H9 (cell line): ENCODE data around the gene PRKCA. TPM values are rescaled to one million over a fixed set of nuclear protein-coding genes. Genes with fewer than 3 reads are reported as not detected.

Experiments used
- DNase-seq: peaks from one replicate; pipeline ENCODE4 v3.0.0-alpha.2; 2017
- H2AFZ ChIP-seq: one replicate; pipeline ENCODE4 v1.6.1; 2013; ENCODE audit warnings: mild to moderate bottlenecking, low read length, control low read depth, moderate library complexity
- H2AK5ac ChIP-seq: 2 replicates; pipeline ENCODE4 v1.6.1; 2013; ENCODE audit warnings: low read length, control low read depth, mixed read lengths; ENCODE audit not compliant: insufficient read length
- H2BK120ac ChIP-seq: one replicate; pipeline ENCODE4 v1.6.1; 2013; ENCODE audit warnings: low read depth, mild to moderate bottlenecking, low read length, control low read depth, inconsistent platforms; ENCODE audit not compliant: poor library complexity, severe bottlenecking
- H2BK12ac ChIP-seq: 2 replicates; pipeline ENCODE4 v1.6.1; 2013; ENCODE audit warnings: low read length, control low read depth, mixed read lengths, low read depth; ENCODE audit not compliant: insufficient read length
- H2BK15ac ChIP-seq: 2 replicates; pipeline ENCODE4 v1.6.1; 2013; ENCODE audit warnings: low read depth, low read length, control low read depth
- H2BK20ac ChIP-seq: one replicate; pipeline ENCODE4 v1.6.1; 2013; ENCODE audit warnings: low read depth, mild to moderate bottlenecking, low read length, control low read depth, inconsistent platforms; ENCODE audit not compliant: poor library complexity, severe bottlenecking
- H2BK5ac ChIP-seq: 2 replicates; pipeline ENCODE4 v1.6.1; 2013; ENCODE audit warnings: low read length, control low read depth, mixed read lengths; ENCODE audit not compliant: insufficient read length
- H3K14ac ChIP-seq: 2 replicates; pipeline ENCODE4 v1.6.1; 2013; ENCODE audit warnings: low read length, control low read depth; ENCODE audit not compliant: insufficient read depth
- H3K18ac ChIP-seq: 2 replicates; pipeline ENCODE4 v1.6.1; 2013; ENCODE audit warnings: low read depth, mild to moderate bottlenecking, mixed read lengths, low read length, control low read depth; ENCODE audit not compliant: insufficient read length
- H3K23ac ChIP-seq: 2 replicates; pipeline ENCODE4 v1.6.1; 2013; ENCODE audit warnings: low read length, control low read depth, mixed read lengths, low read depth; ENCODE audit not compliant: insufficient read length
- H3K23me2 ChIP-seq: 2 replicates; pipeline ENCODE4 v1.6.1; 2013; ENCODE audit warnings: low read depth, mild to moderate bottlenecking, mixed read lengths, low read length, control low read depth; ENCODE audit not compliant: insufficient read length, poor library complexity, severe bottlenecking
- H3K27ac ChIP-seq: 2 replicates; pipeline ENCODE4 v1.5.1; 2013; ENCODE audit warnings: low read length, control low read depth, mixed read lengths, low read depth; ENCODE audit not compliant: insufficient read length
- H3K27me3 ChIP-seq: 2 replicates; pipeline ENCODE4 v1.6.1; 2013; ENCODE audit warnings: low read length, control low read depth, inconsistent platforms; ENCODE audit not compliant: insufficient read depth
- H3K4ac ChIP-seq: 2 replicates; pipeline ENCODE4 v1.6.1; 2013; ENCODE audit warnings: low read depth, mild to moderate bottlenecking, control low read depth, inconsistent platforms, low read length, moderate library complexity
- H3K4me1 ChIP-seq: 2 replicates; pipeline ENCODE4 v1.6.1; 2013; ENCODE audit warnings: low read length, control low read depth, inconsistent platforms; ENCODE audit not compliant: insufficient read depth
- H3K4me2 ChIP-seq: 2 replicates; pipeline ENCODE4 v1.6.1; 2013; ENCODE audit warnings: low read length, control low read depth, mixed read lengths; ENCODE audit not compliant: insufficient read length, insufficient read depth
- H3K56ac ChIP-seq: 2 replicates; pipeline ENCODE4 v1.6.1; 2013; ENCODE audit warnings: low read depth, mild to moderate bottlenecking, mixed read lengths, low read length, control low read depth; ENCODE audit not compliant: insufficient read length
- H3K79me1 ChIP-seq: 2 replicates; pipeline ENCODE4 v1.6.1; 2013; ENCODE audit warnings: low read depth, mild to moderate bottlenecking, moderate library complexity, low read length, control low read depth, inconsistent platforms; ENCODE audit not compliant: insufficient read depth, poor library complexity, severe bottlenecking
- H3K79me2 ChIP-seq: 2 replicates; pipeline ENCODE4 v1.6.1; 2013; ENCODE audit warnings: low read length, control low read depth, inconsistent platforms; ENCODE audit not compliant: insufficient read depth
- H3K9ac ChIP-seq: 2 replicates; pipeline ENCODE4 v1.6.1; 2013; ENCODE audit warnings: low read length, control low read depth, mixed read lengths; ENCODE audit not compliant: insufficient read length; ENCODE audit errors: extremely low read depth
- H3K9me3 ChIP-seq: one replicate; pipeline ENCODE4 v1.6.1; 2013; ENCODE audit warnings: low read depth, low read length, inconsistent platforms; ENCODE audit not compliant: control insufficient read depth
- H3T11ph ChIP-seq: one replicate; pipeline ENCODE4 v1.6.1; 2013; ENCODE audit warnings: mild to moderate bottlenecking, low read length, control low read depth, inconsistent platforms
- H4K20me1 ChIP-seq: one replicate; pipeline ENCODE4 v1.6.1; 2013; ENCODE audit not compliant: control insufficient read depth, insufficient read length, insufficient read depth
- H4K5ac ChIP-seq: 2 replicates; pipeline ENCODE4 v1.6.1; 2013; ENCODE audit warnings: low read depth, mild to moderate bottlenecking, mixed read lengths, low read length, control low read depth; ENCODE audit not compliant: insufficient read length
- H4K8ac ChIP-seq: replicated peaks from 2 replicates; pipeline ENCODE4 v1.6.1; 2013; ENCODE audit warnings: low read length, control low read depth, mixed read lengths, low read depth; ENCODE audit not compliant: insufficient read length
- H4K91ac ChIP-seq: 2 replicates; pipeline ENCODE4 v1.6.1; 2013; ENCODE audit warnings: low read depth, mild to moderate bottlenecking, moderate library complexity, mixed read lengths, low read length, control low read depth; ENCODE audit not compliant: insufficient read length
- H3K27ac Mint-ChIP-seq, 3 experiments: 2 replicates in 2 of 3; 3 replicates in 1 of 3; pipeline ENCODE4 v1.8.0; 2020 to 2021; ENCODE audit warnings: mixed read lengths in 3 of 3, mild to moderate bottlenecking in 1 of 3, moderate library complexity in 1 of 3
- H3K27me3 Mint-ChIP-seq: 2 replicates; pipeline ENCODE4 v1.8.0; 2021; ENCODE audit warnings: low read depth, mild to moderate bottlenecking, moderate library complexity, mixed read lengths
- H3K36me3 Mint-ChIP-seq, 3 experiments: 2 replicates in 2 of 3; 3 replicates in 1 of 3; pipeline ENCODE4 v1.8.0; 2020 to 2021; ENCODE audit warnings: low read depth in 3 of 3, mixed read lengths in 3 of 3; ENCODE audit not compliant: insufficient read depth in 1 of 3
- H3K4me1 Mint-ChIP-seq, 2 experiments: 2 replicates each; pipeline ENCODE4 v1.8.0; 2020; ENCODE audit warnings: mixed read lengths in 2 of 2
- H3K4me3 Mint-ChIP-seq, 2 experiments: 2 replicates in 1 of 2; 3 replicates in 1 of 2; pipeline ENCODE4 v1.8.0; 2020 to 2021; ENCODE audit warnings: mild to moderate bottlenecking in 2 of 2, mixed read lengths in 2 of 2, moderate library complexity in 1 of 2
- H3K9me3 Mint-ChIP-seq, 2 experiments: 2 replicates in 1 of 2; 3 replicates in 1 of 2; pipeline ENCODE4 v1.8.0; 2020; ENCODE audit warnings: mild to moderate bottlenecking in 2 of 2, mixed read lengths in 2 of 2, moderate library complexity in 1 of 2
- CTCF ChIP-seq: fragments of 200-600 bp; sonication (generic); conservative IDR thresholded peaks from 3 replicates; pipeline ENCODE4 v1.8.0; 2021; ENCODE audit warnings: antibody characterized with exemption, mild to moderate bottlenecking
- WGBS: extraction: QIAGEN DNeasy Blood & Tissue Kit; methylation state at CpG from one replicate; pipeline ENCODE4 v1.1.7; 2013; ENCODE audit warnings: missing lambda C conversion rate, low lambda C conversion rate, mixed read lengths; ENCODE audit not compliant: insufficient read length; ENCODE audit errors: extremely low coverage; 5-methylcytosine and 5-hydroxymethylcytosine counted together
- total RNA-seq: library from RNA; stranded (reverse); gene quantifications from 2 replicates; pipeline ENCODE4 v1.2.1, GENCODE V29; 2021

Gene PRKCA
- total RNA-seq, 1 experiment from 2014 or later: 10.5 TPM

GRCh38 chr17:66589892-66590291 lies 287.5 kb downstream of the PRKCA start:
- Histone ChIP-seq H2BK12ac (no peak overlapping the region), H4K5ac (no peak overlapping the region), H2AK5ac (no peak overlapping the region), H3K79me1 (no peaks in the 10 kb centered on the region), H4K20me1 (no peaks in the 10 kb centered on the region), H2BK120ac (no peak overlapping the region), H3K79me2 (no peaks in the 10 kb centered on the region; the same call in 1 of the 2 replicates), H3K23me2 (no peaks in the 10 kb centered on the region), H2BK20ac (no peak overlapping the region), H3K18ac (no peak overlapping the region), H2BK5ac (no peak overlapping the region), H3K27me3 (no peaks in the 10 kb centered on the region), H3T11ph (no peak overlapping the region), H3K9ac (no peak overlapping the region), H2AFZ (no peak overlapping the region), H4K8ac (no peak overlapping the region), H3K27ac (no peak overlapping the region), H3K4ac (no peak overlapping the region), H2BK15ac (no peak overlapping the region), H3K4me2 (no peak overlapping the region), H3K23ac (no peak overlapping the region), H3K4me1 (peaks cover 5% of the 10 kb centered on the region; the same call in 1 of the 2 replicates), H3K14ac (no peak overlapping the region), H3K56ac (no peak overlapping the region), H4K91ac (no peak overlapping the region), H3K9me3 (peaks cover 4% of the 10 kb centered on the region)
- no peak overlapping the region for H3K4me3 Mint-ChIP-seq
- H3K36me3 Mint-ChIP-seq: peaks cover 0 to 9% (median 3%) of the 10 kb centered on the region in 3 experiments; a peak in 3 of 7 replicates
- H3K9me3 Mint-ChIP-seq: peaks cover 5 to 6% of the 10 kb centered on the region in 2 experiments
- peak; percentile 15 for DNase-seq
- H3K4me1 Mint-ChIP-seq: peaks cover 5 to 9% of the 10 kb centered on the region in 2 experiments
- no peaks in the 10 kb centered on the region for H3K27me3 Mint-ChIP-seq
- H3K27ac Mint-ChIP-seq: no peak overlapping the region
- no peak for TF ChIP-seq CTCF
- no CpG with 5 or more reads among the region's 7 CpGs for WGBS
